CD14-positive monocyte (primary cell): ENCODE results near the gene HOXD1. TPM values are rescaled to one million over a fixed set of nuclear protein-coding genes. Genes with fewer than 3 reads are reported as not detected.
A peak's percentile ranks its signal among the peaks of the same experiment; 100 is the strongest.

ENCODE experiments used
- DNase-seq, 3 donors: peaks; one replicate each; pipeline ENCODE4 v3.0.0-alpha.2; 2011 to 2022
- H2AFZ ChIP-seq: 2 replicates; pipeline ENCODE4 v1.6.0; 2012; ENCODE audit warnings: mild to moderate bottlenecking, low read depth, low read length, inconsistent platforms; ENCODE audit not compliant: insufficient read depth, poor library complexity, severe bottlenecking
- H3K27ac ChIP-seq, 2 donors: 1 replicate in 1 of 2; 2 replicates in 1 of 2; pipeline ENCODE4 v1.5.1; 2012 to 2013; ENCODE audit warnings: low read length in 2 of 2, control low read depth in 1 of 2, inconsistent platforms in 1 of 2, low read depth in 1 of 2, mild to moderate bottlenecking in 1 of 2
- H3K27me3 ChIP-seq, 2 donors: one replicate each; pipeline versions ENCODE4 v1.6.0 to v1.6.1; 2011 to 2013; ENCODE audit warnings: low read length in 2 of 2; ENCODE audit not compliant: control insufficient read depth in 2 of 2, insufficient read depth in 2 of 2
- H3K36me3 ChIP-seq, 2 donors: replicated peaks in 1 of 2; 1 replicate in 1 of 2; 2 replicates in 1 of 2; pipeline versions ENCODE4 v1.5.1 to v1.6.1; 2012 to 2013; ENCODE audit warnings: low read length in 2 of 2, control low read depth in 1 of 2, inconsistent platforms in 1 of 2, mild to moderate bottlenecking in 1 of 2; ENCODE audit not compliant: insufficient read depth in 2 of 2, control insufficient read depth in 1 of 2
- H3K4me1 ChIP-seq, 2 donors: 1 replicate in 1 of 2; 2 replicates in 1 of 2; pipeline versions ENCODE4 v1.5.1 to v1.6.1; 2012 to 2013; ENCODE audit warnings: low read length in 2 of 2, control low read depth in 1 of 2, inconsistent platforms in 1 of 2, mild to moderate bottlenecking in 1 of 2, moderate library complexity in 1 of 2; ENCODE audit not compliant: insufficient read depth in 2 of 2, control insufficient read depth in 1 of 2
- H3K4me2 ChIP-seq: replicated peaks from 2 replicates; pipeline ENCODE3; 2012; ENCODE audit warnings: low read length, moderate library complexity, mild to moderate bottlenecking; ENCODE audit not compliant: poor library complexity, severe bottlenecking; ENCODE audit errors: extremely low read depth
- H3K4me3 ChIP-seq, 3 experiments: fragments of 200-600 bp in 1 of 3; sonication (generic) in 1 of 3; replicated peaks in 1 of 3; 1 replicate in 2 of 3; 2 replicates in 1 of 3; pipeline ENCODE4 v1.5.1; 2011 to 2013; ENCODE audit warnings: low read length in 3 of 3, mild to moderate bottlenecking in 3 of 3, control low read depth in 2 of 3, low read depth in 2 of 3, inconsistent platforms in 1 of 3, moderate library complexity in 1 of 3
- H3K79me2 ChIP-seq: 2 replicates; pipeline ENCODE4 v1.6.0; 2012; ENCODE audit warnings: mild to moderate bottlenecking, control low read depth, inconsistent platforms, low read length, moderate library complexity; ENCODE audit not compliant: insufficient read depth
- H3K9ac ChIP-seq: 2 replicates; pipeline ENCODE4 v1.6.0; 2017; ENCODE audit warnings: low read length, mild to moderate bottlenecking; ENCODE audit not compliant: insufficient read depth, poor library complexity, severe bottlenecking
- H3K9me3 ChIP-seq, 2 donors: replicated peaks in 1 of 2; 1 replicate in 1 of 2; 2 replicates in 1 of 2; pipeline versions ENCODE4 v1.5.1 to v1.6.1; 2012 to 2013; ENCODE audit warnings: low read length in 2 of 2, control low read depth in 1 of 2; ENCODE audit not compliant: control insufficient read depth in 1 of 2, insufficient read depth in 1 of 2
- H4K20me1 ChIP-seq: 2 replicates; pipeline ENCODE4 v1.6.0; 2012; ENCODE audit warnings: mild to moderate bottlenecking, low read length, control low read depth, moderate library complexity; ENCODE audit not compliant: insufficient read depth
- H3K27ac Mint-ChIP-seq, 7 donors: one replicate each; pipeline ENCODE4 v1.8.0; 2020; ENCODE audit warnings: mild to moderate bottlenecking in 7 of 7, mixed read lengths in 7 of 7, moderate library complexity in 6 of 7, inconsistent platforms in 2 of 7
- H3K27me3 Mint-ChIP-seq, 3 donors: one replicate each; pipeline ENCODE4 v1.8.0; 2021 to 2022; ENCODE audit warnings: low read depth in 3 of 3, mild to moderate bottlenecking in 3 of 3, mixed read lengths in 3 of 3, moderate library complexity in 3 of 3, inconsistent platforms in 1 of 3
- H3K36me3 Mint-ChIP-seq, 2 donors: one replicate each; pipeline ENCODE4 v1.8.0; 2020; ENCODE audit warnings: mixed read lengths in 2 of 2, inconsistent platforms in 1 of 2, mild to moderate bottlenecking in 1 of 2
- H3K4me1 Mint-ChIP-seq: one replicate; pipeline ENCODE4 v1.8.0; 2020; ENCODE audit warnings: mild to moderate bottlenecking, mixed read lengths
- H3K4me3 Mint-ChIP-seq, 2 donors: one replicate each; pipeline ENCODE4 v1.8.0; 2020; ENCODE audit warnings: mild to moderate bottlenecking in 2 of 2, mixed read lengths in 2 of 2, moderate library complexity in 1 of 2
- H3K9me3 Mint-ChIP-seq, 7 donors: one replicate each; pipeline ENCODE4 v1.8.0; 2020 to 2022; ENCODE audit warnings: mixed read lengths in 7 of 7, mild to moderate bottlenecking in 6 of 7, moderate library complexity in 6 of 7, inconsistent platforms in 2 of 7
- CTCF ChIP-seq: fragments of 200-600 bp; IDR thresholded peaks from one replicate; pipeline ENCODE4 v1.8.0; 2022; ENCODE audit warnings: antibody characterized with exemption, mild to moderate bottlenecking
- WGBS: methylation state at CpG from one replicate; pipeline ENCODE4 v1.1.5; 2013; ENCODE audit warnings: missing lambda C conversion rate; ENCODE audit not compliant: insufficient coverage; 5-methylcytosine and 5-hydroxymethylcytosine counted together
- intact Hi-C, 2 donors: fragments of 100-400 bp; cut with micrococcal nuclease; formaldehyde crosslinking; loops; one replicate each; pipeline versions ENCODE4 v1.15.0 to v1.15.1; 2023
- polyA plus RNA-seq, 3 donors: library from polyadenylated mRNA; depleted of rRNA in 1 of 3; unstranded in 2 of 3; stranded (reverse) in 1 of 3; fragments of 300-500 nt in 2 of 3; fragments of >200 nt in 1 of 3; fragmentation: Illumina TruSeq in 2 of 3; gene quantifications; 1 replicate in 2 of 3; 2 replicates in 1 of 3; pipeline ENCODE4 v1.2.3, GENCODE V29; 2012 to 2021

Gene HOXD1
- polyA plus RNA-seq, 3 donors: not detected

- Histone ChIP-seq H3K36me3 (no peaks in the 10 kb centered on the region), H3K9me3 (peaks cover 4 to 41% of the 10 kb centered on the region in 2 donors), H4K20me1 (no peaks in the 10 kb centered on the region), H3K9ac (no peak overlapping the region), H3K27me3 (peaks cover 86 to 100% of the 10 kb centered on the region in 2 donors), H3K4me3 (no peak overlapping the region), H3K4me1 (no peaks in the 10 kb centered on the region), H3K4me2 (no peak overlapping the region), H2AFZ (no peak overlapping the region), H3K79me2 (no peaks in the 10 kb centered on the region), H3K27ac (no peak overlapping the region)
- peak overlapping the region in 1 of 2 donors; percentile 84 for H3K4me3 Mint-ChIP-seq
- TF ChIP-seq CTCF: no peak
- peaks cover 0 to 6% of the 10 kb centered on the region in 2 donors for H3K36me3 Mint-ChIP-seq
- intact Hi-C loops: no loop called here
- H3K9me3 Mint-ChIP-seq: peaks cover 0 to 42% (median 23%) of the 10 kb centered on the region in 7 donors
- peaks cover 95 to 100% (median 97%) of the 10 kb centered on the region in 3 donors for H3K27me3 Mint-ChIP-seq
- DNase-seq: no peak
- no peak overlapping the region for H3K27ac Mint-ChIP-seq
- 3% methylated on average over 29 of the region's 39 CpGs for WGBS
- peaks cover 9% of the 10 kb centered on the region for H3K4me1 Mint-ChIP-seq
Measured at GRCh38 chr2:176158855-176159662, 29.4 kb upstream of the HOXD1 start.

- Histone ChIP-seq H3K4me1 (no peaks in the 10 kb centered on the region), H3K27me3 (peaks cover 86 to 100% of the 10 kb centered on the region in 2 donors), H3K4me3 (no peak overlapping the region), H3K27ac (no peak overlapping the region), H4K20me1 (no peaks in the 10 kb centered on the region), H3K4me2 (no peak overlapping the region), H3K9me3 (peaks cover 4 to 42% of the 10 kb centered on the region in 2 donors), H3K9ac (no peak overlapping the region), H2AFZ (no peak overlapping the region), H3K79me2 (no peaks in the 10 kb centered on the region), H3K36me3 (no peaks in the 10 kb centered on the region)
- peak overlapping the region in 1 of 2 donors; percentile 84 for H3K4me3 Mint-ChIP-seq
- no peak for TF ChIP-seq CTCF
- H3K4me1 Mint-ChIP-seq: peaks cover 9% of the 10 kb centered on the region
- no peak for DNase-seq
- 4% methylated on average over 43 of the region's 44 CpGs for WGBS
- intact Hi-C loops: no loop called here
- H3K27me3 Mint-ChIP-seq: peaks cover 95 to 100% (median 97%) of the 10 kb centered on the region in 3 donors
- H3K27ac Mint-ChIP-seq: no peak overlapping the region
- peaks cover 0 to 47% (median 27%) of the 10 kb centered on the region in 7 donors for H3K9me3 Mint-ChIP-seq
- H3K36me3 Mint-ChIP-seq: peaks cover 0 to 10% of the 10 kb centered on the region in 2 donors
Measured at GRCh38 chr2:176159663-176160250, 28.7 kb upstream of the HOXD1 start.
